ENCODE data around the gene CRADD.
"Not testable (repeated sequence)": the region's sequence is repeated elsewhere in the genome, so short reads cannot be mapped to it uniquely, and the experiment has no call there.

CRADD gene

GRCh38 chr12:93706824-93707223 lies 29.6 kb downstream of the CRADD start:
- DNase-seq (ENCODE audit: low read depth, low spot score) = no peak

GRCh38 chr12:93707836-93708235 lies 30.7 kb downstream of the CRADD start:
- DNase-seq (ENCODE audit: low read depth, low spot score) = no peak

GRCh38 chr12:93708952-93709351 lies 31.8 kb downstream of the CRADD start:
- no peak for DNase-seq (ENCODE audit: low read depth, low spot score)

GRCh38 chr12:93709386-93709785 lies 32.2 kb downstream of the CRADD start:
- DNase-seq (ENCODE audit: low read depth, low spot score) = no peak

- no peak for DNase-seq (ENCODE audit: low read depth, low spot score)
These were observed 33.4 kb downstream of the CRADD start for GRCh38 chr12:93710574-93710926.

- DNase-seq (ENCODE audit: low read depth, low spot score) = not testable (repeated sequence)
These were observed 34.3 kb downstream of the CRADD start for GRCh38 chr12:93711502-93711901.

GRCh38 chr12:93712200-93712599 lies 35.0 kb downstream of the CRADD start:
- DNase-seq (ENCODE audit: low read depth, low spot score) = no peak

- DNase-seq (ENCODE audit: low read depth, low spot score) = no peak
These were observed 35.9 kb downstream of the CRADD start for GRCh38 chr12:93713060-93713459.

GRCh38 chr12:93713800-93714199 lies 36.6 kb downstream of the CRADD start:
- no peak for DNase-seq (ENCODE audit: low read depth, low spot score)

GRCh38 chr12:93714382-93714781 lies 37.2 kb downstream of the CRADD start:
- no peak for DNase-seq (ENCODE audit: low read depth, low spot score)

- DNase-seq (ENCODE audit: low read depth, low spot score) = no peak
These were observed 42.5 kb downstream of the CRADD start for GRCh38 chr12:93719710-93720109.

GRCh38 chr12:93720559-93720958 lies 43.4 kb downstream of the CRADD start:
- DNase-seq (ENCODE audit: low read depth, low spot score) = no peak

GRCh38 chr12:93722179-93722578 lies 45.0 kb downstream of the CRADD start:
- DNase-seq (ENCODE audit: low read depth, low spot score) = no peak

GRCh38 chr12:93722835-93723567 lies 45.8 kb downstream of the CRADD start:
- no peak for DNase-seq (ENCODE audit: low read depth, low spot score)

- DNase-seq (ENCODE audit: low read depth, low spot score) = no peak
These were observed 46.4 kb downstream of the CRADD start for GRCh38 chr12:93723568-93723930.

GRCh38 chr12:93725531-93725930 lies 48.4 kb downstream of the CRADD start:
- no peak for DNase-seq (ENCODE audit: low read depth, low spot score)

GRCh38 chr12:93727195-93727811 lies 50.1 kb downstream of the CRADD start:
- no peak for DNase-seq (ENCODE audit: low read depth, low spot score)

GRCh38 chr12:93727911-93728310 lies 50.7 kb downstream of the CRADD start:
- no peak for DNase-seq (ENCODE audit: low read depth, low spot score)

- DNase-seq (ENCODE audit: low read depth, low spot score) = no peak
These were observed 52.8 kb downstream of the CRADD start for GRCh38 chr12:93729934-93730333.

GRCh38 chr12:93733358-93733757 lies 56.2 kb downstream of the CRADD start:
- no peak for DNase-seq (ENCODE audit: low read depth, low spot score)

GRCh38 chr12:93733928-93734327 lies 56.8 kb downstream of the CRADD start:
- DNase-seq (ENCODE audit: low read depth, low spot score) = no peak

- no peak for DNase-seq (ENCODE audit: low read depth, low spot score)
These were observed 57.6 kb downstream of the CRADD start for GRCh38 chr12:93734784-93735183.

GRCh38 chr12:93736640-93737178 lies 59.5 kb downstream of the CRADD start:
- DNase-seq (ENCODE audit: low read depth, low spot score) = no peak
